Small intestine (tissue), 7 donors: ENCODE measurements around the gene TMEM135. TPM values are rescaled to one million over a fixed set of nuclear protein-coding genes. Genes with fewer than 3 reads are reported as not detected.

Experiments
- DNase-seq, 2 donors: peaks; one replicate each; pipeline versions ENCODE4 v3.0.0 to v3.0.0-alpha.2; 2013
- FAIRE-seq: peaks from 2 replicates; lab custom pipeline; 2012; peaks lifted over from hg19 to GRCh38; lab: Jason Lieb, UNC
- H3K27ac ChIP-seq, 3 donors: one replicate each; pipeline ENCODE4 v1.5.1; 2013; ENCODE audit warnings: low read length in 2 of 3, mild to moderate bottlenecking in 2 of 3, control low read depth in 1 of 3, inconsistent platforms in 1 of 3, low read depth in 1 of 3, moderate library complexity in 1 of 3
- H3K27me3 ChIP-seq, 3 donors: one replicate each; pipeline ENCODE4 v1.6.1; 2013; ENCODE audit warnings: low read length in 3 of 3, inconsistent platforms in 1 of 3; ENCODE audit not compliant: control insufficient read depth in 3 of 3, insufficient read depth in 3 of 3
- H3K36me3 ChIP-seq, 3 donors: one replicate each; pipeline ENCODE4 v1.6.1; 2013; ENCODE audit warnings: low read length in 3 of 3, inconsistent platforms in 1 of 3, low read depth in 1 of 3, mild to moderate bottlenecking in 1 of 3, moderate library complexity in 1 of 3; ENCODE audit not compliant: control insufficient read depth in 3 of 3, insufficient read depth in 2 of 3
- H3K4me1 ChIP-seq, 3 donors: one replicate each; pipeline ENCODE4 v1.6.1; 2013; ENCODE audit warnings: low read length in 2 of 3, inconsistent platforms in 1 of 3, low read depth in 1 of 3, mild to moderate bottlenecking in 1 of 3, moderate library complexity in 1 of 3; ENCODE audit not compliant: control insufficient read depth in 3 of 3, insufficient read depth in 2 of 3
- H3K4me3 ChIP-seq, 3 donors: one replicate each; pipeline ENCODE4 v1.5.1; 2013; ENCODE audit warnings: low read length in 3 of 3, control low read depth in 1 of 3, inconsistent platforms in 1 of 3, low read depth in 1 of 3, mild to moderate bottlenecking in 1 of 3, moderate library complexity in 1 of 3
- H3K9me3 ChIP-seq, 2 donors: one replicate each; pipeline ENCODE4 v1.6.1; 2013; ENCODE audit warnings: low read depth in 1 of 2, low read length in 1 of 2; ENCODE audit not compliant: control insufficient read depth in 2 of 2, insufficient read depth in 1 of 2
- WGBS, 3 donors: extraction: QIAGEN DNeasy Blood & Tissue Kit; methylation state at CpG; one replicate each; pipeline ENCODE4 v1.1.7; 2013; 5-methylcytosine and 5-hydroxymethylcytosine counted together
- polyA plus RNA-seq, 4 donors: library from polyadenylated mRNA; stranded (reverse) in 3 of 4; unstranded in 1 of 4; fragments of 200-250 nt in 3 of 4; fragments of 120-200 nt in 1 of 4; gene quantifications; one replicate each; pipeline versions ENCODE4 v1.2.1 to v1.2.3, GENCODE V29; 2013
- donor health status: healthy with polysubstance abuse.
- donor health status: control.
- donor health status: control.
- donor health status: Bipolar disorder and iron deficiency.
- donor health status: healthy.

TMEM135 gene
- polyA plus RNA-seq, 4 donors: 11.3 to 22.6 (median 14.1) TPM

DNA sequence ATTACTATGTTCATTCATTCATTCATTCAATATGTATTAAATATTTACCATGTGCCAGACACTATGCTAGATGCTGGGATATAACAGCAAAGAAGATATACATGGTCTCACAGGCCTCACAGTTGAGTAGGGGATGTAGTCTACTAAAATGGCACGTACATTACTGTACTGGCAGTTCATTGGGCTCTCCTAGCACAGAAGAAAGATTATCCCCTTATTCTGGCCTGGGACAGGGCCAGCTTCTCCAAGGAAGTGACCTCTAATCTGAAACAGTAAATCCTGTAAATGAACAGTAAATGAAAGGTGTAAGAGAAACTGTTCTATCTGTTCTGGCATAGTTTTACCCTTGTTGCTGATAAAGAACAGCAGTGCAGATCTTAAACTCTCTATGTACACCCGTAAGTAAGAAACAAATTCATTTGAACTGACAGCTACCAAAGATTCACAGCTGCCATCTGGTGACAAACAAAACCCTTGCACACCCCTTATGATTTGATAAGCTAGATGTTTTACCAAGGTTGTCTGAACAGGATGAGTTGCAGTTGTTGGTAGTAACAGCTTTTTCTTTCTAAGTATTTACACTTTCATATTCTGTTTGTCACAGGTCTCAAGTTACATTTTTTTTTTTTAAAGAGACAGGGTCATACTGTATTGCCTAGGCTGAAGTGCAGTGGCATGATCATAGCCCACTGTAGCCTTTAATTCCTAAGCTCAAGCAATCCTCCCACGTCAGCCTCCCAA, 263.1 kb downstream of the TMEM135 start:
- Histone ChIP-seq H3K4me1 (no peaks in the 10 kb centered on the region), H3K27ac (no peak overlapping the region), H3K4me3 (no peak overlapping the region), H3K9me3 (no peaks in the 10 kb centered on the region), H3K36me3 (peaks cover 0 to 4% (median 2%) of the 10 kb centered on the region in 3 donors), H3K27me3 (no peaks in the 10 kb centered on the region)
- FAIRE-seq: no peak
- 42 to 61% (median 51%) methylated on average over 3 of the region's 3 CpGs for WGBS, 3 donors
- peak; percentile 14 to 17 for DNase-seq

DNA sequence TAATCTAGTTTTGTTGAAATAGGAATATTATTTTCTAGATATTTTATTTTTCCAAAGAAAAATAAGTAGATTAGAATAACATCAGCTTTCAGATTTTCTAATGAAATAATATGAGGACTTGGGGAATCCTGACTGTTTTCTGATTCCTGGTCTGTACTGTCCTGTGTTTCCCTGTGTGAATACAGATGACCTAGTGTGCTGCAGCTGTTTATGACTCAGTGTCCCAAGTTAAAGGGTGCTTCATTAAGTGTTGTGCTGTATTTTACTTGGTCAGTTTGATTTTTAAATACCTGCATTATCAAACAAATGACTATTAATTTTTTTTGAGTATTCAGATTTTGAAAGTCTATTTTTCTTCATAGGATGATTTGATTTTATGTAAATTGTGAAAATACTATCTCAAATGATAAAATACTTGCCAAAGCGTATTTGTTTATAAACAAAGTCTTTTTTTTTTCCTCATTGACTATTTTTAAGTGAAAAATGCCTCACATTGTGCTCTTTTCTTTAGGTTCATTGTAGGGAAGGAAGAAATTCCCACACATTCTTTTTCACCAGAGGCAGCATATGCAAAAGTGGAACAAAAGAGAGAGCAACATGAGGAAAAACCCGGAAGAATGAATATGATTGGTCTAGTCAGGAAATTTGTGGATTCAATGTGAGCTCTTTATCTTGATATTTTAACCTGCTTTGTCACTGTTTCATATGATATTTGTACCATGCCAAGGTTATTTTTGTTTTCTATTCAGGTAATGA, 264.2 kb downstream of the TMEM135 start:
- no peak for FAIRE-seq

GRCh38 chr11:87304412-87304811, 266.7 kb downstream of the TMEM135 start:
- FAIRE-seq (no peak), DNase-seq (no peak)
- no peaks in the 10 kb centered on the region for H3K9me3 ChIP-seq
- H3K4me3 ChIP-seq: no peak overlapping the region
- H3K36me3 ChIP-seq: peaks cover 0 to 7% (median 2%) of the 10 kb centered on the region in 3 donors
- H3K27me3 ChIP-seq: no peaks in the 10 kb centered on the region
- H3K27ac ChIP-seq: no peak overlapping the region
- peaks cover 0 to 2% (median 0%) of the 10 kb centered on the region in 3 donors for H3K4me1 ChIP-seq
- WGBS, 3 donors: 73 to 98% (median 82%) methylated on average over 1 of the region's 1 CpG

More for the DNA sequence above, 264.2 kb downstream of the TMEM135 start:
- DNase-seq: no peak
- H3K36me3 ChIP-seq: peaks cover 0 to 7% (median 2%) of the 10 kb centered on the region in 3 donors
- WGBS, 3 donors: 43 to 73% (median 56%) methylated on average over 2 of the region's 2 CpGs
- H3K9me3 ChIP-seq: no peaks in the 10 kb centered on the region
- no peak overlapping the region for H3K4me3 ChIP-seq
- peaks cover 0 to 1% (median 0%) of the 10 kb centered on the region in 3 donors for H3K4me1 ChIP-seq
- no peaks in the 10 kb centered on the region for H3K27me3 ChIP-seq
- no peak overlapping the region for H3K27ac ChIP-seq

DNA sequence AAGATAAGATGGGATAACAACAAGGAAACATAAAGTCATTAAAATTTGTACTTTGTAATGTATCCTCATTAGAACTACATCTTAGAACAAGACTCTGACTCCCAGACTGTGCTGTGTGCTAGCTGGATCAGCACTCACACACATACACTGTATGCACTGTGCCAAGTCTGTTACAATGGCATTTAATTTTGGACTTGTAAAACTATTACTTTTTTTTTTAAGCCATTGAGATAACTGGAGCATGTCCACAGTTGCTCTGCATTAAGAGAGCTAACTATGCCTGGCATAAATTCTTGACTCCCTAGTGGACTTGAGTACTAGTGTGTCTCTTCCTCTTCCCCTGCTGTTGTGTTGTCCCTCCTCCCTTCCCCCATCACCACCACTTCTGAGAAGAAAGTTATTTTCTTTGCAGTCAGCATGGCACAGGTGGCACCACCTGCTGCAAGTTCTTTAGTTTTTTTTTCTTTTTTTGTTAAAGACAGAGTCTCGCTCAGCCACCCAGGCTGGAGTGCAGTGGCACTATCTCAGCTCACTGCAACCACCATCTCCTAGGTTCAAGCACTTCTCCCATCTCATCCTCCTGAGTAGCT, 268.6 kb downstream of the TMEM135 start:
- WGBS, 3 donors: 97 to 100% (median 100%) methylated on average over 1 of the region's 1 CpG
- FAIRE-seq: no peak
- Histone ChIP-seq H3K4me1 (peaks cover 0 to 2% (median 0%) of the 10 kb centered on the region in 3 donors), H3K27me3 (no peaks in the 10 kb centered on the region), H3K4me3 (no peak overlapping the region), H3K9me3 (no peaks in the 10 kb centered on the region), H3K36me3 (peaks cover 0 to 7% (median 2%) of the 10 kb centered on the region in 3 donors), H3K27ac (no peak overlapping the region)
- DNase-seq: no peak

DNA sequence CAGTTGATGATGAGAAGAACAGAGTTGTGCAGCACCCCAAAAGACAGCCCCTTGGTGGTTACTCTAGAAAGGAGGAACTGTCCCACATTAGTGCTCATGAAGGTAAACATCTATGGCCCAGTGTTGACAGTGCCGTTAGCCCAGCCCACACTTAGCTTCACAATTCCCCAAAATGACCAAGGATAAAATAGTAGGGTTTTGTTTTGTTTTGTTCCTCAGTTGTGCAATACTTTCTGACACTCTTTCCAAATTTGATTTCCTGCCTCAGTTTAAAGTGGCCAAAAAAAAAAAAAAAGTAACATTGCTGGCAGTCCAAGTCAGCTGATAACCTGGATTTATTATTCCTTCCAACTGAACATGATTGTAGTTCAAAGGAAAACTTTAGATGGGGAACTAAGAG, 269.4 kb downstream of the TMEM135 start:
- no peak overlapping the region for H3K4me3 ChIP-seq
- no peak overlapping the region for H3K27ac ChIP-seq
- H3K36me3 ChIP-seq: peaks cover 0 to 7% (median 2%) of the 10 kb centered on the region in 3 donors
- peaks cover 0 to 2% (median 0%) of the 10 kb centered on the region in 3 donors for H3K4me1 ChIP-seq
- no peaks in the 10 kb centered on the region for H3K9me3 ChIP-seq
- no peaks in the 10 kb centered on the region for H3K27me3 ChIP-seq
- no peak for FAIRE-seq
- WGBS, 3 donors: 64 to 92% (median 86%) methylated on average over 1 of the region's 1 CpG
- no peak for DNase-seq

- no peak overlapping the region for H3K27ac ChIP-seq
- H3K4me1 ChIP-seq: no peaks in the 10 kb centered on the region
- FAIRE-seq (no peak), DNase-seq (no peak)
- no peaks in the 10 kb centered on the region for H3K9me3 ChIP-seq
- WGBS, 3 donors: 91 to 97% (median 95%) methylated on average over 2 of the region's 2 CpGs
- no peaks in the 10 kb centered on the region for H3K36me3 ChIP-seq
- H3K4me3 ChIP-seq: no peak overlapping the region
- no peaks in the 10 kb centered on the region for H3K27me3 ChIP-seq
Measured at GRCh38 chr11:87315229-87315628, 277.5 kb downstream of the TMEM135 start.

- Histone ChIP-seq H3K4me1 (no peaks in the 10 kb centered on the region), H3K9me3 (no peaks in the 10 kb centered on the region), H3K27ac (no peak overlapping the region), H3K4me3 (no peak overlapping the region), H3K27me3 (no peaks in the 10 kb centered on the region), H3K36me3 (no peaks in the 10 kb centered on the region)
- FAIRE-seq: no peak
- no peak for DNase-seq
Measured at GRCh38 chr11:87316491-87316890, 278.8 kb downstream of the TMEM135 start.

- H3K9me3 ChIP-seq: no peaks in the 10 kb centered on the region
- H3K4me1 ChIP-seq: no peaks in the 10 kb centered on the region
- 97 to 98% (median 98%) methylated on average over 2 of the region's 2 CpGs for WGBS, 3 donors
- H3K27me3 ChIP-seq: no peaks in the 10 kb centered on the region
- no peak for FAIRE-seq
- peaks cover 0 to 2% (median 0%) of the 10 kb centered on the region in 3 donors for H3K36me3 ChIP-seq
- no peak for DNase-seq
- no peak overlapping the region for H3K27ac ChIP-seq
- no peak overlapping the region for H3K4me3 ChIP-seq
Measured at GRCh38 chr11:87317441-87317840, 279.7 kb downstream of the TMEM135 start.
